HEK293 (cell line): ENCODE data around the gene MLIP.

Experiments
- CTCF ChIP-seq: fragments of 450-650 bp; formaldehyde crosslinking; IDR thresholded peaks from 2 replicates; pipeline ENCODE4 v1.5.1; 2016; ENCODE audit warnings: missing biosample characterization, missing genetic modification characterization
- SETDB1 ChIP-seq: IDR thresholded peaks from one replicate; pipeline ENCODE4 v1.6.1; 2017; ENCODE audit warnings: mild to moderate bottlenecking, low read length, moderate library complexity, mixed read lengths; ENCODE audit not compliant: insufficient read length
- SP3 ChIP-seq: fragments of 450-650 bp; formaldehyde crosslinking; IDR thresholded peaks from 2 replicates; pipeline ENCODE4 v1.5.1; 2016; ENCODE audit warnings: missing biosample characterization, missing genetic modification characterization
- ZBTB1 ChIP-seq: fragments of 450-650 bp; formaldehyde crosslinking; IDR thresholded peaks from 2 replicates; pipeline ENCODE4 v1.5.1; 2016; ENCODE audit warnings: missing biosample characterization, missing genetic modification characterization
- ZIC2 ChIP-seq: fragments of 450-650 bp; formaldehyde crosslinking; IDR thresholded peaks from 2 replicates; pipeline ENCODE4 v1.5.1; 2016; ENCODE audit warnings: missing biosample characterization, missing genetic modification characterization
- ZNF138 ChIP-seq: fragments of 450-650 bp; formaldehyde crosslinking; IDR thresholded peaks from 2 replicates; pipeline ENCODE4 v1.5.1; 2016; ENCODE audit warnings: missing biosample characterization, missing genetic modification characterization, borderline replicate concordance
- ZNF274 ChIP-seq, 2 experiments: fragments of 200-500 bp in 1 of 2; fragments of 450-650 bp in 1 of 2; sonication (Bioruptor generic) in 1 of 2; formaldehyde crosslinking in 1 of 2; IDR thresholded peaks; 2 replicates each; pipeline versions ENCODE4 v1.5.1 to v1.6.1; 2014 to 2016; ENCODE audit warnings: borderline replicate concordance in 1 of 2, inconsistent platforms in 1 of 2, low read length in 1 of 2, missing biosample characterization in 1 of 2, missing genetic modification characterization in 1 of 2
- ZNF521 ChIP-seq: fragments of 450-650 bp; formaldehyde crosslinking; IDR thresholded peaks from 2 replicates; pipeline ENCODE4 v1.5.1; 2017; ENCODE audit warnings: missing biosample characterization, mild to moderate bottlenecking, missing genetic modification characterization
- ZNF561 ChIP-seq: fragments of 450-650 bp; IDR thresholded peaks from 2 replicates; pipeline ENCODE4 v1.5.1; 2018; ENCODE audit warnings: missing biosample characterization, missing genetic modification characterization, borderline replicate concordance
- ZNF692 ChIP-seq: fragments of 450-650 bp; formaldehyde crosslinking; IDR thresholded peaks from 2 replicates; pipeline ENCODE4 v1.5.1; 2016; ENCODE audit warnings: missing biosample characterization, missing genetic modification characterization
- TF ChIP-seq, protein P1 (sequence below): fragments of 450-650 bp; formaldehyde crosslinking; IDR thresholded peaks from 2 replicates; pipeline ENCODE4 v1.5.1; 2016; ENCODE audit warnings: missing biosample characterization, missing genetic modification characterization, low read depth

DNA sequence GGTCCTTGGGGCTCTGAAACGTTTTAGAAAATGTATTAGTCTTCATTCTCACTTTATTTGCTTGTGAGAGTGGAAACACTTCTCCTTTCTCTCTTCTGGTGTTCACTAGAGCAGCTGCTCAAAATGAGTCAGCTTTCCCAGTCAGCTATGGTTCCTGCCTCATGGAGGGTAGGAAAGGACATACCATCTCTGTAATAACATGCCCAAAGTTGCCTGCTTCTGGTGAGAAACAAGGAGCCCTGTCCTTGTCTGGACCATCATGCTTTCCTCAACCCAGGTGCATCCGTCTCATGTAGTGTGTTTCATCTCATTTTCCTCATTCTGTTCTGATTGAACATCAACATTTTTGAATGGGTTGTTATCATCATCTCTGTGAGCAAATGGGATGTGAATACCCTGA lies 179.9 kb downstream of the MLIP start:
- TF ChIP-seq CTCF (tag by site-specific recombination) (no peak), ZIC2 (tag by site-specific recombination) (no peak), ZNF561 (tag by site-specific recombination) (no peak), ZNF692 (tag by site-specific recombination) (no peak), ZNF274 (IDR thresholded peaks at IDR 0.05; ENCODE audit: low read length) (no peak), ZNF274 (tag by site-specific recombination; IDR thresholded peaks at IDR 0.05; ENCODE audit: borderline replicate concordance) (no peak), ZBTB1 (tag by site-specific recombination) (no peak), SP3 (tag by site-specific recombination) (no peak), SETDB1 (no peak), ZNF521 (tag by site-specific recombination) (no peak), ZNF138 (tag by site-specific recombination) (no peak)
- TF ChIP-seq, protein P1, sequence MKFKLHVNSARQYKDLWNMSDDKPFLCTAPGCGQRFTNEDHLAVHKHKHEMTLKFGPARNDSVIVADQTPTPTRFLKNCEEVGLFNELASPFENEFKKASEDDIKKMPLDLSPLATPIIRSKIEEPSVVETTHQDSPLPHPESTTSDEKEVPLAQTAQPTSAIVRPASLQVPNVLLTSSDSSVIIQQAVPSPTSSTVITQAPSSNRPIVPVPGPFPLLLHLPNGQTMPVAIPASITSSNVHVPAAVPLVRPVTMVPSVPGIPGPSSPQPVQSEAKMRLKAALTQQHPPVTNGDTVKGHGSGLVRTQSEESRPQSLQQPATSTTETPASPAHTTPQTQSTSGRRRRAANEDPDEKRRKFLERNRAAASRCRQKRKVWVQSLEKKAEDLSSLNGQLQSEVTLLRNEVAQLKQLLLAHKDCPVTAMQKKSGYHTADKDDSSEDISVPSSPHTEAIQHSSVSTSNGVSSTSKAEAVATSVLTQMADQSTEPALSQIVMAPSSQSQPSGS (tag by site-specific recombination): no peak
